AG04450 (cell line): ENCODE data around the gene HOXD4. TPM values are rescaled to one million over a fixed set of nuclear protein-coding genes. Genes with fewer than 3 reads are reported as not detected.

ENCODE experiments used
- CTCF ChIA-PET: fragments of 300-600, 350-600 bp; formaldehyde crosslinking; extraction: SDS; loops from one replicate; lab custom pipeline; 2022; ENCODE audit warnings: antibody characterized with exemption, inconsistent platforms; lab: Charles Lee
- POLR2A ChIA-PET: fragments of 350-600 bp; formaldehyde crosslinking; extraction: SDS; loops from one replicate; lab custom pipeline; 2021; ENCODE audit warnings: antibody characterized with exemption, inconsistent platforms; lab: Yijun Ruan, JAX
- DNase-seq: peaks from one replicate; pipeline ENCODE4 v3.0.0-alpha.2; 2011; ENCODE audit warnings: low read depth, low spot score
- H3K27ac ChIP-seq: one replicate; pipeline ENCODE4 v1.5.1; 2012; ENCODE audit warnings: low read depth, low read length, control low read depth
- H3K27me3 ChIP-seq: one replicate; pipeline ENCODE4 v1.6.0; 2012; ENCODE audit warnings: low read length; ENCODE audit not compliant: control insufficient read depth, insufficient read depth
- H3K4me3 ChIP-seq: 2 replicates; pipeline ENCODE4 v1.5.1; 2011; ENCODE audit warnings: mild to moderate bottlenecking, low read depth, low read length, control low read depth
- H3K9me3 ChIP-seq: 2 replicates; pipeline ENCODE4 v1.5.1; 2012; ENCODE audit warnings: low read length; ENCODE audit not compliant: control insufficient read depth, insufficient read depth
- polyA plus RNA-seq: library from polyadenylated mRNA; depleted of rRNA; stranded (reverse); fragments of >200 nt; gene quantifications from 2 replicates; pipeline ENCODE4 v1.2.3, GENCODE V29; 2011
- TF ChIP-seq, protein P1 (sequence below): IDR thresholded peaks from 2 replicates; pipeline ENCODE4 v1.5.1; 2011; ENCODE audit warnings: low read depth, low read length, control low read depth, inconsistent platforms

Gene HOXD4
- polyA plus RNA-seq, 1 experiment = not detected

DNA sequence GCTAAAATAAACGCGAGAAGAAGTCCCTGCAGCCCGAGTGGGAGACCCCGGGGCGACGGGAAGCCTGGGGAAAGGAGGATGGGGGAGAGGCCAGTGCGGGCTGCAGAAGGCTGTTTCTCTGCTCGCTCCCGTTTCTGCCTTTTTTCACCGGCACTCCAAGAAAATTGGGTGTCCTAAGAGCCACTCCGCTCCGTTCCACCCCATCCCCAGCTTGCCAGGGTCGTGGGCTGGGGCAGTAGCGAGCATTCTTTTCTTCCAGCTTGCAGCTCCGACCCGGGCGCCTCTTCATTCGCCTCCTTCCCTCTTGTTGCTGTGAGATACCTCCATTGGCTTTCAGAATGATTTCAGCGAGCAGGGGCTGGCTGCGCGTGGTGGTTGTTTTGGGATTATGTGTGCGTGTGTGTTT is 6.8 kb downstream of the HOXD4 start:
- DNase-seq = no peak
- peaks cover 13% of the 10 kb centered on the region; the same call in 1 of the 2 replicates for H3K9me3 ChIP-seq
- POLR2A ChIA-PET = no interaction called here
- H3K4me3 ChIP-seq = no peak overlapping the region
- CTCF ChIA-PET = interaction anchor here (0.5 to 0.7 kb wide), 3 partner anchors 19 to 668 kb away, joined by 3 to 11 read pairs (median 4); no protein-coding TSS in a partner anchor
- peaks cover 93% of the 10 kb centered on the region for H3K27me3 ChIP-seq
- no peak overlapping the region for H3K27ac ChIP-seq
- TF ChIP-seq, protein P1, sequence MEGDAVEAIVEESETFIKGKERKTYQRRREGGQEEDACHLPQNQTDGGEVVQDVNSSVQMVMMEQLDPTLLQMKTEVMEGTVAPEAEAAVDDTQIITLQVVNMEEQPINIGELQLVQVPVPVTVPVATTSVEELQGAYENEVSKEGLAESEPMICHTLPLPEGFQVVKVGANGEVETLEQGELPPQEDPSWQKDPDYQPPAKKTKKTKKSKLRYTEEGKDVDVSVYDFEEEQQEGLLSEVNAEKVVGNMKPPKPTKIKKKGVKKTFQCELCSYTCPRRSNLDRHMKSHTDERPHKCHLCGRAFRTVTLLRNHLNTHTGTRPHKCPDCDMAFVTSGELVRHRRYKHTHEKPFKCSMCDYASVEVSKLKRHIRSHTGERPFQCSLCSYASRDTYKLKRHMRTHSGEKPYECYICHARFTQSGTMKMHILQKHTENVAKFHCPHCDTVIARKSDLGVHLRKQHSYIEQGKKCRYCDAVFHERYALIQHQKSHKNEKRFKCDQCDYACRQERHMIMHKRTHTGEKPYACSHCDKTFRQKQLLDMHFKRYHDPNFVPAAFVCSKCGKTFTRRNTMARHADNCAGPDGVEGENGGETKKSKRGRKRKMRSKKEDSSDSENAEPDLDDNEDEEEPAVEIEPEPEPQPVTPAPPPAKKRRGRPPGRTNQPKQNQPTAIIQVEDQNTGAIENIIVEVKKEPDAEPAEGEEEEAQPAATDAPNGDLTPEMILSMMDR = no peak

DNA sequence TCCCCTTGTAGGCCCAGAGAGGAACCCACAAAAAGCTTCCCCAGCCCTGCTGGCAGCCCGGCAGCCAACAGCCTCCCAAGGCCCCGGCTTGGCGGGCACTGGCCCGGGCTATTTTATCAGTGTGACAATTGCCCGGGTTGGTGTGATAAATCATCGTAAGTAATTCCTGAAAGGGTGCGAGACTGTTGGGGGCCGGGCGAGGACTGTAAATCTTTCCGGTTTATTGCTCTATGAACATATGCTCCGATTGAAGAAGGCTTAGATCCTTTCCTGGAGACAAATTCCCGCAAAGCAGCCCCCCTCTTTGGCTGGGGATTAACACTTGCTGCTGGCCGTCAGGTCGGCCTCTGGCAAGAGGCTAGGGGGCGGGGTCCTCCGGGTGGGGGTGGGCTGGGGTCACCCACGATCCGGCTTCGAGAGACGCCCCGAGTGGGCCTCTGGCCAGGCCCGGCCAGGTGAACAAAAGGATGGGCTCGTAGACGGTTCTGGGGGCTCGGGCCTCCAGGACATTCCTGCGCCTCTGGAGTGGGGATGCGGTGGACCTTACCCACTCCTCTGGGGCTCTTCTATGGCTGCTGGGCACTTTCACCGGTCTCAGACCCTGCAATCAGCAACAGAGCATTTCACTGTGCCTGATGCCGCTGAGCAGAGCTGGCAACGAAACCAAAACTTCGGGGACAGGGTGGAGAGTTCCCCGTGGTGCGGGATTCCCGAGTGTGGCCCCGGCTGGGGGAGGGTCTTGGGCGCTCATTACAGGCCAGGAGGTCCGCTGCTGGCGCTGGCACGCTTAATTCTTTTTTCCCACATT is 7.7 kb downstream of the HOXD4 start:
- Histone ChIP-seq H3K4me3 (no peak overlapping the region), H3K9me3 (peaks cover 13% of the 10 kb centered on the region; the same call in 1 of the 2 replicates), H3K27ac (no peak overlapping the region), H3K27me3 (peaks cover 95% of the 10 kb centered on the region)
- TF ChIP-seq, protein P1 = no peak
- DNase-seq = no peak
- ChIA-PET POLR2A (no interaction called here), CTCF (interaction anchor here (0.5 to 0.6 kb wide), 2 partner anchors 18 to 667 kb away, joined by 3 to 4 read pairs; no protein-coding TSS in a partner anchor)

DNA sequence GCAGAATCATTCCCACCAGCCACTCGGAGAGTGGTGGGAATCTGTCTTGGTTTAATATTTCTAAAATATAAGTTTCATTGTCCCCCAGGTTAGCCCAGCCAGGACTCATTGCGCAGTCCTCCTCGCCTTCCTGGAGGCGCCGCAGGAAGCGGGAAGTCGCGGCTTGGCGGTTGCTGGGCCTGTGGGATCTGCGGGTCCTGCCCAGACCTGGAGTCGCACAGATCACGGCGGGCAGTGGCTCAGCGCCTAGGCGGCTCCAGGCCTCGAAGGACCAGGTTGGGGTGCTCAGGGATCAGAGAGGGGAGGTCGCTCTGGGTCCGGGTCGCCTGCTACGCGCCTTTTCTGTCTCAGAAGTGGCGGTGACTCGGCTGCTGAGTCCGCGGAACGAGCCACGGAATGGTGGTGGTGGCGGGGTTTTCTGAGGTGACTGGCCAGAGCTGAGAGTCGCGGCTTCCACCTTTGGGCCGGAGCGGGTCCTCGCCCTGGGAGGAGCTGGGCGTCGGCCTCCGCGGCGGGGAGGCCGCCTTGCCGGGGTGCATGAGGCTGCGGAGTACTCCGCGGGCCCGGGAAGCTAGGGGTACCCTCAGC is 8.4 kb downstream of the HOXD4 start:
- ChIA-PET POLR2A (no interaction called here), CTCF (interaction anchor here (1.3 kb wide), 1 partner anchor 295 kb away, joined by 3 read pairs; no protein-coding TSS in a partner anchor)
- peaks cover 13% of the 10 kb centered on the region; the same call in 1 of the 2 replicates for H3K9me3 ChIP-seq
- TF ChIP-seq, protein P1 = no peak
- H3K4me3 ChIP-seq = no peak overlapping the region
- DNase-seq = no peak
- H3K27me3 ChIP-seq = peaks cover 95% of the 10 kb centered on the region
- H3K27ac ChIP-seq = no peak overlapping the region

DNA sequence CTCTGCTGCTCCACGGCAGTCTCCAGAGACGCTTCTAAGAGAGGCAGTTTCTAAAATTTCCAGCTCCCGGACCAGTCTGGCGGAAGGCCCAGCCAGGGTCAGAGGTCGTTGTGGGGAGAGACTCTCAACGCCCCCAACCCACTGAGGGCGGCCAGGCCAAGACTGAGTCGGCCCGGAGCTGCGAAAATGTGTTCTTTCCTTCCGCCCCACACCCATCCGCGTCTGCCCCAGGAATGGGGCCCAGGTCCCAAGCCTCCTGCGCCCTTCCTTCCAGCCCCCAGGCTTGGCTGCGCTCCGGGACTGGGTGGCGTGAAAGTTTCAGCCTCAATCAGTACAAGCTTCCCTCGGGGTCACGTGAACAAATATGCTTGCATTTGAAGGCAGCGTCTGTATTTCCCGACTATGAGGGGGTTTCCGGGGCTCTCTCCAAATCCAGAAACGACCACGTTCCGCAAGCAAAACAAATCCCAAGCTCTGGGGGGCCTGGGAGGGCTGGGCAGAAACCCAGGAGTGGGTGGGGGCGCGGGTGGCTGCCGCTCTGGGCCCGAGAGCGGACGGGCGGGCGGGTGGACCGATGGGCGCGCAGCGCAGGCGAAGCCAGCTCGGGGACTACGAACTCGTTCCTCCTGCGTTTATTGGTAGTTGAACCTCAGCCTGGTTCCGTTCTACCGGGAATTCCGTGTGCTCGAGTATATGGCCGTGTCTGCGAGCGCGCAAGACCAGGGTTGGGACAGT is 9.1 kb downstream of the HOXD4 start:
- Histone ChIP-seq H3K9me3 (peaks cover 13% of the 10 kb centered on the region; the same call in 1 of the 2 replicates), H3K27ac (no peak overlapping the region), H3K4me3 (no peak overlapping the region), H3K27me3 (peaks cover 96% of the 10 kb centered on the region)
- POLR2A ChIA-PET = no interaction called here
- TF ChIP-seq, protein P1 = no peak
- no peak for DNase-seq
- CTCF ChIA-PET = interaction anchor here (1.3 kb wide), 1 partner anchor 294 kb away, joined by 3 read pairs; no protein-coding TSS in a partner anchor
